ENCODE measurements around the gene DRC3.
"Not testable (repeated sequence)": the region's sequence is repeated elsewhere in the genome, so short reads cannot be mapped to it uniquely, and the experiment has no call there.

DRC3 gene

DNA sequence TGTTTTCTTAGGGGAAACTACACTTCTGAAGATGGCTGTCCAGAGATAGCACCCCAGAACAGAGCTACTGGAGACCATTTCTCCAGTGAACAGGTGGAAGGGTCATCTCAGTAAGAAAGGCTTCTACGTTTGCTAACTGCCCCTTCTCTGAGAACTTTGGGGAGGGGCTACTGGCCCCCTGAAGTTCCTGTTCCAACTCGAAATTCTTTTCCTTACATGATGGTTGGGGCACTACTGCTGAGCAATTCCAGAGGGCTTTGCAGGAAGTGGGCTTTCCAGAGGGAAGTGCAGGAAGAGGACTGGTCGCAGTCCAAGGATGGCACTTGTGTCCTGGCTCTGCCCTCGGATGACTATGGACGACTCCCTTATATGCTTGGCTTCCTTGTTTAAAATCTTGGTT lies 31.6 kb upstream of the DRC3 start:
- DNase-seq, result no peak

DNA sequence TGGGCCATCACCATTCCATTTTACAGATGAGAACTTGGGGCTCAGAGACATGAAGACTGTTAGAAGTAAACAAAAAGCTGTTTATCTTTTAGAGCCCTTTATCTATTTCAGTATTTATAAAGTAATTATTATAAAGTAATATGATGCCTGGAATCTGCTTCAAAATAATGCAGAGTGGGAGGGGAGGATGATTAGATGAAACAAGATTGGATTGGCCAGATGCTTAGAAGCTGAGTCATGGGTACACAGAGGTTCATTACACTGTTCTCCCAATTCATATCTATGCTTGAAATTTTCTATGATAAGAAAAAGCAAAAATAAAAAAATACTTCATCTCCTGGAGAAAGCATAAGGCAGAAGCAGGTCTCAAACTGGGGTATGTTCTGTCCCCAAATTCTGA lies 29.8 kb upstream of the DRC3 start:
- no peak for DNase-seq

DNA sequence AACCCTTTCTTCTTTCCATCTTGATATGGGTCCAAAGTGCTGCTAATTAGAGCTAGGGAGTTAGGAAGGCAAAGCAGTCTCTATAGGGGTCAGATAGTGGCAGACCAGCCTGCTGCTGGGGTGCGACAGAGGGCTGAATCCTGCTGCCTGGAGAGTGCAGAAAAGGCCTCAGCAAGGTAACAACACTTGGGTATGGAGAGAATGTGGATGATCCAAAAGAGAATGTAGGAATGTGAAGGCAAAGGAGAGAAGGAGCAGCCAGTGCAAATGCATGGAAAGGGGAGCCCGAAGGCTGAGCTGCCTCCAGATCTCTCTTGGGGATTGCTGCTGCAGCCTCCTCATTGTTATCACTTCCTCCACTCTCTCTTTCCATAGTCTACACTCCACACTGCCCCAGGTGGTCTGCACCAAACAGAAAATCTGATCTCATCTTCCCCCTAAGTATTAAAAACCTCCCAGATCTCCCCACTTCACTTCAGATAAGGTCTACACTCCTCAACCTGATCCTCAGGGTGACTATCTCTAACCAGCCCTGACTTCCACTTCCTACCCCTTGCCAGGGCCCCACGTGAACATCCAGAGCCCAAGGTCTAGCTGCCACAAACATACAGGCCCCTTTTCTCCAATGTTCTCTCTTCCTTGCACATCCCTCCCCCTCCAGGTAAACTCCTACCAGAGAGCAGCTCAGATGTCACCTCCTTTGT lies 29.2 kb upstream of the DRC3 start:
- no peak for DNase-seq

DNA sequence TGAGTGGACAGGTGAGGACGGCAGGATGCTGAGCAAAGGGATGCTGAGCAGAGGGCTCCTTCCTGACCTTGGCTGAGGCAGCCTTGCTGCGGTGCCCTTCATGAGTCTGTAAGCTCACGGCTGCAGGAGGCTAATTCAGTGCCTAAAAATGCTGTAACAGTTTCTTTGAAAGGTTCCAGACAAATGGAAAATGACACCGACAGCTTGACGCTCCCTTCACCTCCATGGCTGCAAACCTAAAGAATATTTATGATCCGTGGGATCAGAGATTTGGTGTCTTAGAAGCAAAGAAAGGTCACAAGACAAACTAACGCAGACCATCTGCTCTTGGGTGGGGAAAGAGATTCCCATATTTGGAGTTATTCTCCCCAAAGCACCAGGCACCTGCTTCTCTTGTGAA lies 28.4 kb upstream of the DRC3 start:
- DNase-seq, result no peak

DNA sequence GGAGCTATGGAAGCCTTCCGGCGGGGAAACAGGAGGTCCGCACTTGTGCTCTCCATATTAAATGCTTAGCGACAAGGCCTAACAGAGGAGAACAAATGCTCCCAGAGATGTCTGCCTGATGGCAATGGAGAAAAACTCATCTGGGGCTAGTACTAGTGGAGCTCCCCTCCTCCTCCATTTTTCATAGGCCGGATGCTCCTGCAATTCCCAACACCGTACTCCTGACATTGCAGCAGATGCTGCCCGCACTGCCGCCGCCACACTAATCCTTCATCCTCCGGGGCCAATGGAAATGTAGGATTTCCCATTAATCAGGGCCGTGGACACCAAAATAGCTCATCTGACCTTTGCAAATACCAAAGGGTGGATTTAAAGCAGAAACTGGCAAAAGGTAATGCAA lies 27.9 kb upstream of the DRC3 start:
- DNase-seq, result no peak

DNA sequence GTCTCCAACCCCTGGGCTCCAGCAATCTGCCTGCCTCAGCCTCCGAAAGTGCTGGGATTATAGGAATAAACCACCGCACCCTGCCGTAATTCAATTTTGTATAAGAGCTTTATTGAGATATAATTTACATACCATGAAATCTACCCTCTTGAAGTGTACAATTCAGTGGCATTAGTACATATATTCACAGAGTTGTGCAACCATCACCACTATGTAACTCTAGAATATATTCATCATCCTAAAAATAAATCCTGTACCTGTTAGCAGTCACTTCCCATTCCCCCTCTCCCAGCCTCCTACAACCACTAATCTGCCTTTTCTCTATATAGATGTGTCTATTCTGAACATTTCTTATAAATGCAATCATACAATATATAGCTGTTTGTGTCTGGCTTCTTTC lies 26.6 kb upstream of the DRC3 start:
- no peak for DNase-seq

DNA sequence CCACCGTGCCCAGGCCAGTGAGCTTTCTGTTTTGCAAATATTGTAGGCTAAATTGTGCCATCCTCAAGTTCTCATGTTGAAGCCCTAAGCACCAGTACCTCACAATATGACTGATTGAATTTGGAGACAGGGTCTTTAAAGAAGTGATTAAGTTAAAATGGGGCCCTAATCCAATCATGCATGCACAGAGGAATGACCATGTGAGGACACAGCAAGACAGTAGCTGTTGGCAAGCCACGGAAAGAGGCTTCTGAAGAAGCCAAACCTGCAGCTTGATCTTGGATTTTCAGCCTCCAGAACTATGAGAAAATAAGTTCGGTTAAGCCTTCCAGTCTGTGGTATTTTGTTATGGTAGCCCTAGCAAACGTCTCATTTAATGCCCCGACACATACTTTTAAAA lies 25.4 kb upstream of the DRC3 start:
- no peak for DNase-seq

GRCh38 chr17:17947966-17948365 lies 24.7 kb upstream of the DRC3 start:
- no peak for DNase-seq

DNA sequence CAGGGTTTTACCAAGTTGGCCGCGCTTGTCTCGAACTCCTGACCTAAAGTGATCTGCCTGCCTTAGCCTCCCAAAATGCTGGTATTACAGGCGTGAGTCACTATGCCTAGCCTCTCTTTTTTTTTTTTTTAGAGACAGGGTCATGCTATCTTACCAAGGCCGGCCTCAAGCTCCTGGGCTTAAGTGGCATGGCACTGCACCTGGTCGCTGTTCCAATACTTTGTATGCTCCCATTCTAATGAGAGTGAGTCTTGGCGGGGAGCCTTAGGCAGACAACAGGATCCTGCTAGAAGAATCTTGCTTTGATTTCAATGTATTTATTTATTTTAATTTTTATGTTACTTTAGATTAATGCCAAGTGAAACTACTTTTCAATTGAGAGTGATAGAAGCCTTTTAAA lies 22.3 kb upstream of the DRC3 start:
- no peak for DNase-seq

DNA sequence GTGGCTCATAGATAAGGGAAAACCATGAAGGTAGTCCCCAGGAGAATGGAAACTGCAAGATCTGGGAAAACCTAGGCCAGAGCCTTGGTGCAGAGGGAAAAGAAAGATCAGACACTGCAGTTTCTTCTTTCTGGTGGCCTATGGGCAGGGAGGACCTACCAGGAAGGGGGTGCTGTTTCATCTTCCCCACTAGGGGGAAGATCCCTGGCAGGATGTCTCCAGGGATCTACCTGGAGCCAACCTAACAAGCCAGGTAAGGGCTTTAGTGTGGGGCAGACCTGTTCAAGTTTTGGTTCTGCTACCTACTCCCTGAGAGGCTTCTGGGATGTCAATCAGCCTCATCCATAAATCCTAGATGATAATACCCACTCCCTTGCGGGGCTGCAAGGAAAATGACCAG lies 21.9 kb upstream of the DRC3 start:
- DNase-seq, result no peak

DNA sequence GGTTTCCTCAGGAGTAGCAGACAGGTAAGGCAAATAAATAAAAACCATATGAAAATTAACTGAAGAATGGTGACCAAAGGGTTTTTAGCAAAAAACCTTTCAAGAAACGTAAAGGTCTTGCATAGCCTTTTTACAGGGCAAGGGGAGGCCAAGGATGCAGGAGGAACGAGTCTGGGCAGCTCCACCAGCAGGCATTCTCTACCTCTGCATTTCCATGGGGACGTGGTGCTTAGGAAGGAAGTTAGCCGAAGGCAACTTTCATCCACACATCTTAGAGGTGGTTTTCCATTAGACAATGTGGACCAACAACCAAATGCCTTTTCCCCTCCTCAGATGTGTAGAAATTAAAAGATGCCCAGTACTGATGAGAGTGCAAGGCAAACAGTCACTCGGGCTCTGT lies 21.1 kb upstream of the DRC3 start:
- no peak for DNase-seq

DNA sequence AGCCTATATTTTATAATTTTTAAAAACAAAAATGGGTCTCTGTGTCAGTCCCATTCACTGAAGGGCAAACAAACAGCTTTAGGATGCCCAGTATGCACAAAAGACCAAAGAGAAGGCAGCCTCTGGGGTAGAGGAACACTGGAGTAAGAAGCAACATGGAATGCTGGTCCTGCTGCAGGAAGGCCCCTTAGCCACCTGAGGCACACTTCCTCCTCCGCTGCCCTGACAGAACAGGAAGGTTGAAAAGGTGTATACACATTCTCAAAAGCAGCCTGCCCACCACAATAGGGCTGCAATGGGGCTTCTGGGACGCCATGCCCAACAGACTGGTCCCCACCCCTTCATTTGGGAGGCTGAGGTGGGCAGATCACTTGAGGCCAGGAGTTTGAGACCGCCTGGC lies 20.0 kb upstream of the DRC3 start:
- DNase-seq, result no peak

DNA sequence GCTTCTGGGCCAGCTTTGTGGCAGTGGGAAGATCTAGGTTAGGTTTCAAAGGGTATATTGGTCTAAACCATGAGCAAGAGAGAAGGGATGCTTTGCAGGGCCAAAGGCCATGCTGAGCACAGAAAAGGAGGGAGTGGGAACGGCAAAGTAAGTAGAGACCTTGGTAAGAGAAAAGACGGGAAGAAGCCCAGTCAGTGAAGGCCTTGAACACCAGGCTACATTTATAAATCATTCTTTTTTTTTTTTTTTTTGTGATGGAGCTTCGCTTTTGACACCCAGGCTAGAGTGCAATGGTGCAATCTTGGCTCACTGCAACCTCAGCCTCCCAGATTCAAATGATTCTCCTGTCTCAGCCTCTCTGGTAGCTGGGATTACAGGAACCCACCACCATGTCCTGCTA lies 18.6 kb upstream of the DRC3 start:
- no peak for DNase-seq

GRCh38 chr17:17955790-17956341 lies 16.8 kb upstream of the DRC3 start:
- DNase-seq, result not testable (repeated sequence)

GRCh38 chr17:17957584-17957916 lies 15.1 kb upstream of the DRC3 start:
- no peak for DNase-seq

- no peak for DNase-seq
Observed at GRCh38 chr17:17958982-17959381, 13.7 kb upstream of the DRC3 start.

DNA sequence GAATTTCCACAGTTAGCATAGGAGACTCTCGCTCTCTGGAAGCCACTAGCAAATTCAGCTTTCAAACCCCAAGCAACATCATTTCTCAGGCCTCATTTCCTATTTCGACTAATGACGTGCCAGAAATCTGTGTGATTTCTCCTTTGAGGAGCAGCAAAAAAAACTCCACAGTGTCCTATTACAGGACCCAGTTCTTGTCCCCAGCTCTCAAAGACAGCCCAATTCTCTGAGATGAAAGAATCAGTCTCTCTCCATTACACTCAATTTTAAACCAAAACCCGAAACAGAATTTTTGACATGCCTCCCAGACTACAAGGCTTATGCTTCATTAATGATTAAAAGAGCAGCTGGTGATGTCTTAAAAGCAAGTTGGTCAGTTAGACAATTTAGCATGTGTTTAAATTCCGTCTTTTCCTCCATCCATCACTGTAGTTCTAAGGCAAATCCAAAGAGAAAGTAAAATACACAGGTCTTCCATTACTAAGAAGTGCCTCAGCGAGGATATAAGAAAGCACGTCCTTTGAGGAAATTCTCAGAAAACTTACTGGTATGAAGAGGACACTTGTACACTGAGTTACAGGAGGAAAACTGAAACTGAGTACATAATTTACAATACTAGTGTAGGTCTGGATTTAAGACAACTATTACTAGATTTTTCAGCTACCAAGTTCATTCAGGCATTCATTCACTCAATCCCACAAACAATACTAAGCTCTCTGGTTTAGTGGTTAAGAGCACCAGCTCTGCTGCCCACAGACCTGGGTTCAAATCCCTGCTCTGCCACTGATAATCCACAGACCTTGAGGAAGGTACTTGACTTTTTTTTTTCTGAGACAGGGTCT lies 12.9 kb upstream of the DRC3 start:
- peak; percentile 61 for DNase-seq

DNA sequence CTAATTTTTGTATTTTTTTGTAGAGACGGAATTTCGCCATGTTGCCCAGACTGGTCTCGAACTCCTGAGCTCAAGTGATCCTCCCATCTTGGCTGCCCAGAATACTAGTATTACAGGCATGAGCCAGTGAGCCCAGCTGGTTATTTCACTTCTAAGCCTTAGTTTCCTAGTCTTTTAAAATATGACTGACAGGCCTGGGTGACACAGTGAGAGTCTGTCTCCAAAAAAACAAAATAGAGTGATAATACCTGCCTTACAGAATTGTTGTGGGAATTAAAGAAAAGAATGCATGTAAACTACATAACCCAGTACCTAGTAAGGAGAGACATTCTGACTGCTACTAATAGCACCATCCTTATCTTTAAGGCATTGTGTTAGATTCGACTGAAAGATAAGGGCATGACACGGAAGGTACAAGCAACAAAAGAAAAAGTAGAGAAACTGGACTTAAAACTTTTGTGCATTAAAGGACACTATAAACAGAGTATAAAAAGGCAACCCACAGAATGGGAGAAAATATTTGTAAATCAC lies 12.1 kb upstream of the DRC3 start:
- DNase-seq, result no peak

DNA sequence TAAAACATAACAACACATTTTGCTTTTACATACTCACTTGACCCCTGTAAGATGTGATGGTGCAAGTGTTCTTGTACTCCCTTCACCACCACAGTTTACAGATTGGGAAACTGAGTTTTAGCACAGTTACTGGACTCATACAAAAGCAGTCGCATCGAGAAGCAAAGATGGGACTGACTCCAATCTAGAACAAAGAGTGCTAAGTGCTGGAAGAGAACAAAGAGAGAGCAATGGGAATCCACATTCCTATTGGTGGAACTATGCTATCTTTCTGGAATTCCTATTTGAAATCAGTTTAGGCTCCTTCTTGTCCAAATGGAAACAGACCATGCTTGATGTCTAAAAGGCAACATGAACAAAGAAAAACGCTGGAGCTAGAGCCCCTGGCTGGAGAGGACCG lies 9.6 kb upstream of the DRC3 start:
- no peak for DNase-seq

DNA sequence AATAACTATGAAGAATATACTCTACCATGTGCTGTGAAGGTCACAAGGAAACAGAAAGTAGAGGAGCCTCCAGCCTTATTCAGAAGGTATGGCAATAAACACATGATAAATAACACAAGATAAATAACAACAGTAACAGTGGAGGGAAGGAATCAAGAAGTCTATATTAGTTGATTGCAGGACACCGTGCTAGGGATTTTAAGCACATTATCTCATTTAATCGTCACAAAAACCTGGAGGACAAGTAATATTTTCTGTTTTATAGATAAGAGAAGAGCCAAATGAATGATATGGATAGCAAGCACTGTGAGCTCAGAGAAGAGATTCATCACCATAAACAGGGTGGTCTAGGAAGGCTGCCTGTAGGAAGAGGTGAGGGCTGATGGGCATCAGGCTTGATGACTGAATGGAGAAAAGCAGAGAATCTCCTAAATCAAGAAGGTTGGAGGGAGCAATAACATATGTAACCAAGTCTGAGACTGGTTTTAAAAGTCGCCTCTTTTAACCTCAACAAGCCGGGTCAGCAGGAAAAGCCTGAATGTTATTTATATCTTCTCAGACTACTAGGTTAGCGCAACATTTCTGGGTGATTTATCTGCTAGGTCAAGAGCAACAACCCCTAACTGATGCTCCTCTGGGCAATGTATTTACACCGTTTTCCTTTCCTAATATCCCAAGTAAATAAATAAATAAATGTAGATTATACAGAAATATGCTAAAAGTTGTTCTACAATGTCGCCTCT lies 8.8 kb upstream of the DRC3 start:
- DNase-seq, result no peak

- DNase-seq, result no peak
Observed at GRCh38 chr17:17964710-17965109, 8.0 kb upstream of the DRC3 start.

DNA sequence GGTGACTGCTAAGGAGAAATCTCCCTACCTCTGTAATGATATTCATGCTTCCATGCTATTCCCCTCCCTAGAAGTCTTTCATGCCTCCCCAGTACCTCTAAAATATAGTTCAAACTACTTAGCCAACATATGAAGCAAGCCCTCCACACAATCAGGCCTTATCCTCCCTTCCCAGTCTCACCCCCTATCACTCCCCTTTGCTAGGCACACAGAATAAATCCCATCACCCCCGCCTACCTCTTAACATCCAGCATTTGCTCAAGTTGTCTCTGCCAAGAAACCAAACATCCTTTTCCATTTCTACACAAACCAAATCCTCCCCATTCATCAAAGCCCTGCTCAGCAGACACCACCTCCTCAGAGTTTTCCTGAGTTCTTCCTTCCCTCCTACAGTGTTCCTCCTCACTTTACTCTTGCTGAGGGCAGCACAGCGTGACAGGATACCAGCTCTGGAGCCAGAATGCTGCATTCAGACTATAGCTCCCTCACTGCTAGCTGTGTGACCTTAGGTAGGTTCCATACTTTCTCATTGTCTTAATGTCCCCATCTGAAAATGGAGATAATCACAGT lies 7.4 kb upstream of the DRC3 start:
- no peak for DNase-seq

DNA sequence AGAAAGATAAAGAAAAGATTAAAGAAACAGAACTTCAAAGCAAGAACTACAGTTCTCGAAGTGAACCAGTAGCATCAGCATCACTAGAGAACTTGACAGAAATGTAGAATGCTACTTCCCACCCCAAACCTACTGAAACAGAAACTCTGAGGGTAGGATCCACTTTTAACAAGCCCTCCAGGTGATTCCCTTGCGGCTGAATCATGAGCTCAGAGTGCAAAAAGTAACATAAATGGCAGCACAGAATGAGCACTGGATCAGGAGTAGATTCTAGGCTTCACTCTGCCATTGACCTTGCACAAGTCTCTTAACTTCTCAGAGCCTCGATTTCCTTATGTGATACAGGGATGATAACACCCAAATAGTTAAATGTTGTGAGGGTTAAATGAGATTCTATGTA lies 6.3 kb upstream of the DRC3 start:
- no peak for DNase-seq

All from stimulated activated CD8-positive, alpha-beta memory T cell treated with anti-CD3 and anti-CD28 coated beads, Interleukin-4, amount 100 ng/mL, for 48 hours (primary cell).